H9 (cell line): ENCODE results near the gene LCNL1. TPM values are rescaled to one million over a fixed set of nuclear protein-coding genes. Genes with fewer than 3 reads are reported as not detected.

ENCODE experiments used
- DNase-seq: peaks from one replicate; pipeline ENCODE4 v3.0.0-alpha.2; 2017
- H2AFZ ChIP-seq: one replicate; pipeline ENCODE4 v1.6.1; 2013; ENCODE audit warnings: mild to moderate bottlenecking, low read length, control low read depth, moderate library complexity
- H2AK5ac ChIP-seq: 2 replicates; pipeline ENCODE4 v1.6.1; 2013; ENCODE audit warnings: low read length, control low read depth, mixed read lengths; ENCODE audit not compliant: insufficient read length
- H2BK120ac ChIP-seq: one replicate; pipeline ENCODE4 v1.6.1; 2013; ENCODE audit warnings: low read depth, mild to moderate bottlenecking, low read length, control low read depth, inconsistent platforms; ENCODE audit not compliant: poor library complexity, severe bottlenecking
- H2BK12ac ChIP-seq: 2 replicates; pipeline ENCODE4 v1.6.1; 2013; ENCODE audit warnings: low read length, control low read depth, mixed read lengths, low read depth; ENCODE audit not compliant: insufficient read length
- H2BK15ac ChIP-seq: 2 replicates; pipeline ENCODE4 v1.6.1; 2013; ENCODE audit warnings: low read depth, low read length, control low read depth
- H2BK20ac ChIP-seq: one replicate; pipeline ENCODE4 v1.6.1; 2013; ENCODE audit warnings: low read depth, mild to moderate bottlenecking, low read length, control low read depth, inconsistent platforms; ENCODE audit not compliant: poor library complexity, severe bottlenecking
- H2BK5ac ChIP-seq: 2 replicates; pipeline ENCODE4 v1.6.1; 2013; ENCODE audit warnings: low read length, control low read depth, mixed read lengths; ENCODE audit not compliant: insufficient read length
- H3K14ac ChIP-seq: 2 replicates; pipeline ENCODE4 v1.6.1; 2013; ENCODE audit warnings: low read length, control low read depth; ENCODE audit not compliant: insufficient read depth
- H3K18ac ChIP-seq: 2 replicates; pipeline ENCODE4 v1.6.1; 2013; ENCODE audit warnings: low read depth, mild to moderate bottlenecking, mixed read lengths, low read length, control low read depth; ENCODE audit not compliant: insufficient read length
- H3K23ac ChIP-seq: 2 replicates; pipeline ENCODE4 v1.6.1; 2013; ENCODE audit warnings: low read length, control low read depth, mixed read lengths, low read depth; ENCODE audit not compliant: insufficient read length
- H3K23me2 ChIP-seq: 2 replicates; pipeline ENCODE4 v1.6.1; 2013; ENCODE audit warnings: low read depth, mild to moderate bottlenecking, mixed read lengths, low read length, control low read depth; ENCODE audit not compliant: insufficient read length, poor library complexity, severe bottlenecking
- H3K27ac ChIP-seq: 2 replicates; pipeline ENCODE4 v1.5.1; 2013; ENCODE audit warnings: low read length, control low read depth, mixed read lengths, low read depth; ENCODE audit not compliant: insufficient read length
- H3K27me3 ChIP-seq: 2 replicates; pipeline ENCODE4 v1.6.1; 2013; ENCODE audit warnings: low read length, control low read depth, inconsistent platforms; ENCODE audit not compliant: insufficient read depth
- H3K4ac ChIP-seq: 2 replicates; pipeline ENCODE4 v1.6.1; 2013; ENCODE audit warnings: low read depth, mild to moderate bottlenecking, control low read depth, inconsistent platforms, low read length, moderate library complexity
- H3K4me1 ChIP-seq: 2 replicates; pipeline ENCODE4 v1.6.1; 2013; ENCODE audit warnings: low read length, control low read depth, inconsistent platforms; ENCODE audit not compliant: insufficient read depth
- H3K4me2 ChIP-seq: 2 replicates; pipeline ENCODE4 v1.6.1; 2013; ENCODE audit warnings: low read length, control low read depth, mixed read lengths; ENCODE audit not compliant: insufficient read length, insufficient read depth
- H3K56ac ChIP-seq: 2 replicates; pipeline ENCODE4 v1.6.1; 2013; ENCODE audit warnings: low read depth, mild to moderate bottlenecking, mixed read lengths, low read length, control low read depth; ENCODE audit not compliant: insufficient read length
- H3K79me1 ChIP-seq: 2 replicates; pipeline ENCODE4 v1.6.1; 2013; ENCODE audit warnings: low read depth, mild to moderate bottlenecking, moderate library complexity, low read length, control low read depth, inconsistent platforms; ENCODE audit not compliant: insufficient read depth, poor library complexity, severe bottlenecking
- H3K79me2 ChIP-seq: 2 replicates; pipeline ENCODE4 v1.6.1; 2013; ENCODE audit warnings: low read length, control low read depth, inconsistent platforms; ENCODE audit not compliant: insufficient read depth
- H3K9ac ChIP-seq: 2 replicates; pipeline ENCODE4 v1.6.1; 2013; ENCODE audit warnings: low read length, control low read depth, mixed read lengths; ENCODE audit not compliant: insufficient read length; ENCODE audit errors: extremely low read depth
- H3K9me3 ChIP-seq: one replicate; pipeline ENCODE4 v1.6.1; 2013; ENCODE audit warnings: low read depth, low read length, inconsistent platforms; ENCODE audit not compliant: control insufficient read depth
- H3T11ph ChIP-seq: one replicate; pipeline ENCODE4 v1.6.1; 2013; ENCODE audit warnings: mild to moderate bottlenecking, low read length, control low read depth, inconsistent platforms
- H4K20me1 ChIP-seq: one replicate; pipeline ENCODE4 v1.6.1; 2013; ENCODE audit not compliant: control insufficient read depth, insufficient read length, insufficient read depth
- H4K5ac ChIP-seq: 2 replicates; pipeline ENCODE4 v1.6.1; 2013; ENCODE audit warnings: low read depth, mild to moderate bottlenecking, mixed read lengths, low read length, control low read depth; ENCODE audit not compliant: insufficient read length
- H4K8ac ChIP-seq: replicated peaks from 2 replicates; pipeline ENCODE4 v1.6.1; 2013; ENCODE audit warnings: low read length, control low read depth, mixed read lengths, low read depth; ENCODE audit not compliant: insufficient read length
- H4K91ac ChIP-seq: 2 replicates; pipeline ENCODE4 v1.6.1; 2013; ENCODE audit warnings: low read depth, mild to moderate bottlenecking, moderate library complexity, mixed read lengths, low read length, control low read depth; ENCODE audit not compliant: insufficient read length
- H3K27ac Mint-ChIP-seq, 3 experiments: 2 replicates in 2 of 3; 3 replicates in 1 of 3; pipeline ENCODE4 v1.8.0; 2020 to 2021; ENCODE audit warnings: mixed read lengths in 3 of 3, mild to moderate bottlenecking in 1 of 3, moderate library complexity in 1 of 3
- H3K27me3 Mint-ChIP-seq: 2 replicates; pipeline ENCODE4 v1.8.0; 2021; ENCODE audit warnings: low read depth, mild to moderate bottlenecking, moderate library complexity, mixed read lengths
- H3K36me3 Mint-ChIP-seq, 3 experiments: 2 replicates in 2 of 3; 3 replicates in 1 of 3; pipeline ENCODE4 v1.8.0; 2020 to 2021; ENCODE audit warnings: low read depth in 3 of 3, mixed read lengths in 3 of 3; ENCODE audit not compliant: insufficient read depth in 1 of 3
- H3K4me1 Mint-ChIP-seq, 2 experiments: 2 replicates each; pipeline ENCODE4 v1.8.0; 2020; ENCODE audit warnings: mixed read lengths in 2 of 2
- H3K4me3 Mint-ChIP-seq, 2 experiments: 2 replicates in 1 of 2; 3 replicates in 1 of 2; pipeline ENCODE4 v1.8.0; 2020 to 2021; ENCODE audit warnings: mild to moderate bottlenecking in 2 of 2, mixed read lengths in 2 of 2, moderate library complexity in 1 of 2
- H3K9me3 Mint-ChIP-seq, 2 experiments: 2 replicates in 1 of 2; 3 replicates in 1 of 2; pipeline ENCODE4 v1.8.0; 2020; ENCODE audit warnings: mild to moderate bottlenecking in 2 of 2, mixed read lengths in 2 of 2, moderate library complexity in 1 of 2
- CTCF ChIP-seq: fragments of 200-600 bp; sonication (generic); conservative IDR thresholded peaks from 3 replicates; pipeline ENCODE4 v1.8.0; 2021; ENCODE audit warnings: antibody characterized with exemption, mild to moderate bottlenecking
- WGBS: extraction: QIAGEN DNeasy Blood & Tissue Kit; methylation state at CpG from one replicate; pipeline ENCODE4 v1.1.7; 2013; ENCODE audit warnings: missing lambda C conversion rate, low lambda C conversion rate, mixed read lengths; ENCODE audit not compliant: insufficient read length; ENCODE audit errors: extremely low coverage; 5-methylcytosine and 5-hydroxymethylcytosine counted together
- total RNA-seq: library from RNA; stranded (reverse); gene quantifications from 2 replicates; pipeline ENCODE4 v1.2.1, GENCODE V29; 2021

The LCNL1 gene
- total RNA-seq, 1 experiment from 2014 or later, result 0.20 TPM

- H3K9me3 Mint-ChIP-seq, result peaks cover 9 to 10% of the 10 kb centered on the region in 2 experiments; a peak in 3 of 5 replicates
- H3K4me2 ChIP-seq, result no peak overlapping the region
- H3K56ac ChIP-seq, result no peak overlapping the region
- peaks cover 6% of the 10 kb centered on the region for H3K23me2 ChIP-seq
- H2BK20ac ChIP-seq, result no peak overlapping the region
- H2BK15ac ChIP-seq, result no peak overlapping the region
- no peaks in the 10 kb centered on the region for H3K79me1 ChIP-seq
- no peak overlapping the region for H3K9ac ChIP-seq
- no peak overlapping the region for H3K23ac ChIP-seq
- no peak overlapping the region for H3K27ac ChIP-seq
- no peak overlapping the region for H3K14ac ChIP-seq
- H3K27me3 Mint-ChIP-seq, result peaks cover 26% of the 10 kb centered on the region
- H2BK12ac ChIP-seq, result no peak overlapping the region
- H3K4me1 ChIP-seq, result no peaks in the 10 kb centered on the region
- no peak overlapping the region for H2AK5ac ChIP-seq
- H2BK120ac ChIP-seq, result no peak overlapping the region
- peaks cover 2% of the 10 kb centered on the region in 2 experiments; a peak in 2 of 4 replicates for H3K4me1 Mint-ChIP-seq
- no peaks in the 10 kb centered on the region for H4K20me1 ChIP-seq
- H3K4me3 Mint-ChIP-seq, result peak overlapping the region in 1 of 2 experiments; percentile 2; a peak in 1 of 5 replicates
- no peak overlapping the region for H3K27ac Mint-ChIP-seq
- no peak overlapping the region for H3K18ac ChIP-seq
- H3K27me3 ChIP-seq, result no peaks in the 10 kb centered on the region
- no peaks in the 10 kb centered on the region for H3K9me3 ChIP-seq
- no peak overlapping the region for H4K8ac ChIP-seq
- no peak for TF ChIP-seq CTCF
- H3T11ph ChIP-seq, result no peak overlapping the region
- no peak overlapping the region for H2AFZ ChIP-seq
- H4K91ac ChIP-seq, result no peak overlapping the region
- H3K36me3 Mint-ChIP-seq, result peaks cover 2 to 8% (median 2%) of the 10 kb centered on the region in 3 experiments; a peak in 5 of 7 replicates
- no peak overlapping the region for H3K4ac ChIP-seq
- H3K79me2 ChIP-seq, result no peaks in the 10 kb centered on the region
- H4K5ac ChIP-seq, result no peak overlapping the region
- H2BK5ac ChIP-seq, result no peak overlapping the region
- WGBS, result no CpG with 5 or more reads among the region's 10 CpGs
- DNase-seq, result no peak
Measured at GRCh38 chr9:136990242-136990911, 7.6 kb downstream of the LCNL1 start.
